T-helper 2 cell (primary cell): ENCODE measurements around the gene CKAP5.

Experiments used
- DNase-seq, 5 experiments: peaks; one replicate each; pipeline versions ENCODE4 v3.0.0 to v3.0.0-alpha.2; 2012 to 2022

CKAP5 gene

DNA sequence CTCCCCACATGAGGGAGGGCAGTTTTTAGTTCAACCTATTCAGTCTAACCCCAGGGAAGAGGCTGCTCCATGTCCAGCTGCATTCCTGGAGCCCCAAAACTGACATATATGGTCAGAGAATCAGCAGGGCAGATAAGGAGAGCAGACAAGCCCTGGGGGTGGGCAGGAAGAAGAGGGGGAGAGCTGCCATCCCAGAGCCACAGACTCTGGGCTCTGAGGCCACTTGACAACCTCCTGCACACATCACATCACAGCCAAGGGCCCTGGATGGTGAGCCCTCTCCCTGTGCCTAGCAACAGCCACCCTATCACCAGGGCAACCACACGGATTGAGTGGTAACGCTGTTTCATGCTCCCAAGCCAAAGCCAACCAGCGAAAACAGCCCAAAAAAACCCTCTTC is 148.8 kb downstream of the CKAP5 start:
- DNase-seq: no peak

DNA sequence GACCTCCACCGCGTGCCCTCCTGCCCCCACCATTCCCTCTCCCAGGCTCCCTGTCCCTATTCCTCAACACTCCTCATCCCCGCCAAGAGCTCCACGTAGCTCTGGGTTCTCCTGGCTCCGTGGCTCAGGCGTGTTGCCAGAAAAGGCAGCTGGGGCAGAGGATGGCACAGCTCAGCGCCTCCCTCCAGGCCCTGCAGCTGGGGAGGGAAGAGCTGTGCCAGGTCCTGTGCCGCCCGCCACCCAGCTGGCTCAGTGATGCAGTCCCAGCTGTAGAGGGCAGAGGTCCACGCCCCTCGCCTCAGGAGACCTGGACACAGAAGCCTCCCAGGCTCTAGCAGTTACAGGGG is 149.9 kb downstream of the CKAP5 start:
- DNase-seq: no peak

DNA sequence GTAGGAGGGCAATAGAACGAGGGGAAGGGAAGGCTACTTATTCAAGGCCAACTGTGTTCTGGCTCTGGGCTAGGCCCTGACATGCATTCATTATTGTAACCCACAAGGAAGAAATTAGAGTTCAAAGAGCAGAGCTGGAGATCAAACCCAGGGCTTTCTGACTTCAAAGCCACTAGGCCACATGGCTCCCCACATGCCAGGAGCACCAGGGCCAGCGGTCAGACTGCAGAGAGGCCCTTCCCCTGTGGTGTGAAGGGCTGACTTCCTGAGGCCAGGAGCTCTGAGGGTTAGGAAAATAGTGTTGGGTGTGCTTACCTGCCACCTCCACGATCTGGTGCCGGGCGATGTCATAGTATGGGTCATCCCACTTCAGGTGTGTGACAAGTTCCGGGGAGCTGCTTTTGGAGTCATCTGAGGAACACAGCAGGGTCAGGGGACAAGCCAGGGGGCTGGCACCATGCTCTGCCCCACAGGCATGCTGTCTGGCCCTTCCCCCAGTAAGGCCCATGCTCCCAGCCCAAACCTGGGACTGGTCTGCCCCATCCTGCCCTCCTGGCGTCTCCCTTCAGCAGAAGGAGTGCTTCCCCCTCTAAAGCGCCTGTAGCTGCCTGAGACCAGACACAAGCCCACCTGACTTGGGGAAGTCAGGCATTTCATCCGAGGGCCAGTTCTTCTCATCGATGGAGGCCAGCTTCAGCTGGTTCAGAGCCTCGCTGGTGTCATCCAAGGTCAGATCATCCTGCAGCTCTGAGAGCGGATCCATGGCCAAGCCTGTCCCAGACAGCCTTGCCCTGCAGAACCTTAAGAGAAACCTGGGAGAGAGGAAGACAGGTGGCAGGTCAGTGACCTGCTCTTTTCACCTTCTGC is 150.5 kb downstream of the CKAP5 start:
- DNase-seq: no peak

DNA sequence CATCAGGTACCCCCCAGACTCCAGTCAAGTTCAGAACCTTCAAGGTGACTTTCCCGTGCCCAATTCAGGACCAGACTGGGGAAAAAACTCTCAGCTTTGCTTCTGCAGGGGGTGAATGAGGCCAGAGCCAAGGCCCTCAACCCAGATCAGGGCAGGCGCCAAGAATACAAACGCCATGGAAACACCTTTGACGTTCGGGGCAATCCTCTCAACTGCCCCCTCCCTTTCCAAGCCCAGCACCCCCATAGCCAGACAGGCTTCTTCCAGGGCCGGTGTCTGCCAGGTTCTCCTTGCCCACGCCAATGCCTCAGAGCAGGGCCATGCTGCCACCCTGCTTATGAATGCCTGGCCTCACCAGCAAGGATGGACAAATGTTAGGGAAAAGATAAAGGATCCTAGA is 151.5 kb downstream of the CKAP5 start:
- DNase-seq: no peak

DNA sequence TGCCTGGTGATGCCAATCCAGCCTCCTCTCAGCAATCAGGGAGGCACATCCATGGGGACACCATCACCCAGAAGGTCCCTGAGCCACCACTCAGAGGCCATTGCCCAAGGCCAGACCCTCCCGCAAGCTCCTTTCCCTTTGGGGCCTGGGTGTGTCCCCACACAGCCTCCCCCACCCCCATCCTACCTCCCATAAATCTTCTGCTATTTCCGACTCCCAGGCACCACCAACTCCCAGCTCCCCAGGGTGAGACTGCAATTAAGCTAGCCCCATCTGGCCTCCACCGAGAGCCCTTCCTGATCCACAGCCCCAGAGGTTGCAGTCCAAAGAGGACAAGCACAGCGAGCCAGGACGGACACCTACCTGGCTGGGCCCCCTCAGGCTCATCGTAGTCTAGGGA is 152.0 kb downstream of the CKAP5 start:
- DNase-seq: no peak

DNA sequence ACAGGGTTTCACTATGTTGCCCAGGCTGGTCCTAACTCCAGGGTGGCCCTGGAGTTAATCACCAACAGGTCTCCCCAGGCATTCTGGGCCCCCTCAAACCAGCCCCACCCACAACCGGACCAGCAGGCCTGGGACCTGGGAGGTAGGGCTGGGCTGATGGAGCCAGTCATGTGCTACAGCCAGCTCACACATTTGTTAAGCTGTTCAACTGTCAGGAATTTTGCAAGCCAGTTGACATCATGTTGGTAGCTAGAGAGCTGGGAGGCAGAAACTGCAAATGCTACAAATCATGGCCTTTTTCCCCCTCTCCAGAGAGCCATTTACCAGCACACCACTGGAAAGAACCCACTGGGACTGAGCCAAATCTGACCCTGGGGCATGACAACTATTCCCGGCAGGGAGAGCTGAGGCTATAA is 152.5 kb downstream of the CKAP5 start:
- no peak for DNase-seq
